ENCODE results near the gene LKAAEAR1. TPM values are rescaled to one million over a fixed set of nuclear protein-coding genes. Genes with fewer than 3 reads are reported as not detected.
A peak's percentile ranks its signal among the peaks of the same experiment; 100 is the strongest.

Gene LKAAEAR1
- total and polyA plus RNA-seq, 2 of the 13 experiments (the other 11 are each of a cell fraction or from before 2014, with no cell fraction given) = not detected

DNA sequence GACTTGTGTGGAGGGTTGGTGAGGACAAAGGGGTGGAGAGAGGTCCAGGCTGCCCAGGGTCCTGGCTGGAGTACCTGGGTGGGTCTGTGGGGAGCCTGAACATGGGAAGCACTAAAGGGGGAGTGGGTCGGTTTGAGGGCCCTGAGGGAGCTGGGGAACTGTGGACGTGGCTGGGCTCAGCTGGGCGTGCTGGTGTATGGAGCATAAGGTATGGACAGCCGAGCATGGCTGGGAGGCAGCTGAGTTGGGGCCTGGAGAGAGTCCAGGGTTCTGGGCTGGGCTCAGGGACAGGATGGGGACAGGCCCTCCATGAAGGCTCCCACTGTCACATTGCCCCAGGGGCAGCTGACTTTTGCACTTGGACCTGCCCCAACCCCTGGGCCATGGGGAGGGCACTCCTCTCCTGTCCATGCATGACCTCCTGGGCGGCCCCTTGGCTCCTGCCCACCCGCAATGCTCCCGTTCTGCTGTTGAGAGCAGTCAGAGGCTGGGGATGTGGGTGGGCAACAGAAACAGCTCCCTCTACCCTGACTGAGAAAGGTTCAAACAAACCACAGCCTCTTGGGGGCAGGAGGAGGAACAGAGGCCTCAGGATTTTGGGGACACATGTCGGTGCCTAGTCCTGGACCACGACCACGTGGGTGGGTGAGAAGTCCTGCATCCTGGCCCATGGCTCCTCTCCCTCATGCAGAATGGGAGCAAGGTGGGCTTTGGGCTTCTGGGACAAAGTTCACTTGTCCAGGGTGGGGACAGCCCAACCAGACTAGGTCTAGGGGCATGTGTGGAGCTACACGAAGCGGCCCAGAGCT, 43.8 kb downstream of the LKAAEAR1 start (continued):
- TF ChIP-seq ZNF788 (CRISPR knock-in tag; IDR thresholded peaks at IDR 0.05; ENCODE audit: borderline replicate concordance) = peak; percentile 46
- TF ChIP-seq, protein P1, sequence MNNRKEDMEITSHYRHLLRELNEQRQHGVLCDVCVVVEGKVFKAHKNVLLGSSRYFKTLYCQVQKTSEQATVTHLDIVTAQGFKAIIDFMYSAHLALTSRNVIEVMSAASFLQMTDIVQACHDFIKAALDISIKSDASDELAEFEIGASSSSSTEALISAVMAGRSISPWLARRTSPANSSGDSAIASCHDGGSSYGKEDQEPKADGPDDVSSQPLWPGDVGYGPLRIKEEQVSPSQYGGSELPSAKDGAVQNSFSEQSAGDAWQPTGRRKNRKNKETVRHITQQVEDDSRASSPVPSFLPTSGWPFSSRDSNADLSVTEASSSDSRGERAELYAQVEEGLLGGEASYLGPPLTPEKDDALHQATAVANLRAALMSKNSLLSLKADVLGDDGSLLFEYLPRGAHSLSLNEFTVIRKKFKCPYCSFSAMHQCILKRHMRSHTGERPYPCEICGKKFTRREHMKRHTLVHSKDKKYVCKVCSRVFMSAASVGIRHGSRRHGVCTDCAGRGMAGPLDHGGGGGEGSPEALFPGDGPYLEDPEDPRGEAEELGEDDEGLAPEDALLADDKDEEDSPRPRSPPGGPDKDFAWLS (CRISPR knock-in tag; IDR thresholded peaks at IDR 0.05; ENCODE audit: borderline replicate concordance) = peak; percentile 77; the same call in 1 of the 2 replicates
- no peak; the same call in 1 of the 2 replicates for TF ChIP-seq ZNF136 (CRISPR knock-in tag; IDR thresholded peaks at IDR 0.05; ENCODE audit: low read depth)
- TF ChIP-seq SMAD1 (CRISPR knock-in tag; IDR thresholded peaks at IDR 0.05; ENCODE audit: borderline replicate concordance, low read depth) = no peak
- TF ChIP-seq, protein P2, sequence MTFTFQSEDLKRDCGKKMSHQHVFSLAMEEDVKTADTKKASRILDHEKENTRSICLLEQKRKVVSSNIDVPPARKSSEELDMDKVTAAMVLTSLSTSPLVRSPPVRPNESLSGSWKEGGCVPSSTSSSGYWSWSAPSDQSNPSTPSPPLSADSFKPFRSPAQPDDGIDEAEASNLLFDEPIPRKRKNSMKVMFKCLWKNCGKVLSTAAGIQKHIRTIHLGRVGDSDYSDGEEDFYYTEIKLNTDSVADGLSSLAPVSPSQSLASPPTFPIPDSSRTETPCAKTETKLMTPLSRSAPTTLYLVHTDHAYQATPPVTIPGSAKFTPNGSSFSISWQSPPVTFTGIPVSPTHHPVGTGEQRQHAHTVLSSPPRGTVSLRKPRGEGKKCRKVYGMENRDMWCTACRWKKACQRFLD (CRISPR knock-in tag; IDR thresholded peaks at IDR 0.05; ENCODE audit: borderline replicate concordance) = 0 out of 2 replicates have a peak, but pooled peaks have one; percentile 17
- TF ChIP-seq, protein P3, sequence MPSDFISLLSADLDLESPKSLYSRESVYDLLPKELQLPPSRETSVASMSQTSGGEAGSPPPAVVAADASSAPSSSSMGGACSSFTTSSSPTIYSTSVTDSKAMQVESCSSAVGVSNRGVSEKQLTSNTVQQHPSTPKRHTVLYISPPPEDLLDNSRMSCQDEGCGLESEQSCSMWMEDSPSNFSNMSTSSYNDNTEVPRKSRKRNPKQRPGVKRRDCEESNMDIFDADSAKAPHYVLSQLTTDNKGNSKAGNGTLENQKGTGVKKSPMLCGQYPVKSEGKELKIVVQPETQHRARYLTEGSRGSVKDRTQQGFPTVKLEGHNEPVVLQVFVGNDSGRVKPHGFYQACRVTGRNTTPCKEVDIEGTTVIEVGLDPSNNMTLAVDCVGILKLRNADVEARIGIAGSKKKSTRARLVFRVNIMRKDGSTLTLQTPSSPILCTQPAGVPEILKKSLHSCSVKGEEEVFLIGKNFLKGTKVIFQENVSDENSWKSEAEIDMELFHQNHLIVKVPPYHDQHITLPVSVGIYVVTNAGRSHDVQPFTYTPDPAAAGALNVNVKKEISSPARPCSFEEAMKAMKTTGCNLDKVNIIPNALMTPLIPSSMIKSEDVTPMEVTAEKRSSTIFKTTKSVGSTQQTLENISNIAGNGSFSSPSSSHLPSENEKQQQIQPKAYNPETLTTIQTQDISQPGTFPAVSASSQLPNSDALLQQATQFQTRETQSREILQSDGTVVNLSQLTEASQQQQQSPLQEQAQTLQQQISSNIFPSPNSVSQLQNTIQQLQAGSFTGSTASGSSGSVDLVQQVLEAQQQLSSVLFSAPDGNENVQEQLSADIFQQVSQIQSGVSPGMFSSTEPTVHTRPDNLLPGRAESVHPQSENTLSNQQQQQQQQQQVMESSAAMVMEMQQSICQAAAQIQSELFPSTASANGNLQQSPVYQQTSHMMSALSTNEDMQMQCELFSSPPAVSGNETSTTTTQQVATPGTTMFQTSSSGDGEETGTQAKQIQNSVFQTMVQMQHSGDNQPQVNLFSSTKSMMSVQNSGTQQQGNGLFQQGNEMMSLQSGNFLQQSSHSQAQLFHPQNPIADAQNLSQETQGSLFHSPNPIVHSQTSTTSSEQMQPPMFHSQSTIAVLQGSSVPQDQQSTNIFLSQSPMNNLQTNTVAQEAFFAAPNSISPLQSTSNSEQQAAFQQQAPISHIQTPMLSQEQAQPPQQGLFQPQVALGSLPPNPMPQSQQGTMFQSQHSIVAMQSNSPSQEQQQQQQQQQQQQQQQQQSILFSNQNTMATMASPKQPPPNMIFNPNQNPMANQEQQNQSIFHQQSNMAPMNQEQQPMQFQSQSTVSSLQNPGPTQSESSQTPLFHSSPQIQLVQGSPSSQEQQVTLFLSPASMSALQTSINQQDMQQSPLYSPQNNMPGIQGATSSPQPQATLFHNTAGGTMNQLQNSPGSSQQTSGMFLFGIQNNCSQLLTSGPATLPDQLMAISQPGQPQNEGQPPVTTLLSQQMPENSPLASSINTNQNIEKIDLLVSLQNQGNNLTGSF (CRISPR knock-in tag; IDR thresholded peaks at IDR 0.05) = no peak
- TF ChIP-seq ZFX (CRISPR knock-in tag; IDR thresholded peaks at IDR 0.05; ENCODE audit: low read depth) = 0 out of 2 replicates have a peak, but pooled peaks have one; percentile 3
- TF ChIP-seq, protein P4, sequence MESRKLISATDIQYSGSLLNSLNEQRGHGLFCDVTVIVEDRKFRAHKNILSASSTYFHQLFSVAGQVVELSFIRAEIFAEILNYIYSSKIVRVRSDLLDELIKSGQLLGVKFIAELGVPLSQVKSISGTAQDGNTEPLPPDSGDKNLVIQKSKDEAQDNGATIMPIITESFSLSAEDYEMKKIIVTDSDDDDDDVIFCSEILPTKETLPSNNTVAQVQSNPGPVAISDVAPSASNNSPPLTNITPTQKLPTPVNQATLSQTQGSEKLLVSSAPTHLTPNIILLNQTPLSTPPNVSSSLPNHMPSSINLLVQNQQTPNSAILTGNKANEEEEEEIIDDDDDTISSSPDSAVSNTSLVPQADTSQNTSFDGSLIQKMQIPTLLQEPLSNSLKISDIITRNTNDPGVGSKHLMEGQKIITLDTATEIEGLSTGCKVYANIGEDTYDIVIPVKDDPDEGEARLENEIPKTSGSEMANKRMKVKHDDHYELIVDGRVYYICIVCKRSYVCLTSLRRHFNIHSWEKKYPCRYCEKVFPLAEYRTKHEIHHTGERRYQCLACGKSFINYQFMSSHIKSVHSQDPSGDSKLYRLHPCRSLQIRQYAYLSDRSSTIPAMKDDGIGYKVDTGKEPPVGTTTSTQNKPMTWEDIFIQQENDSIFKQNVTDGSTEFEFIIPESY (CRISPR knock-in tag; IDR thresholded peaks at IDR 0.05) = 0 out of 2 replicates have a peak, but pooled peaks have one; percentile 1
- TF ChIP-seq, protein P5, sequence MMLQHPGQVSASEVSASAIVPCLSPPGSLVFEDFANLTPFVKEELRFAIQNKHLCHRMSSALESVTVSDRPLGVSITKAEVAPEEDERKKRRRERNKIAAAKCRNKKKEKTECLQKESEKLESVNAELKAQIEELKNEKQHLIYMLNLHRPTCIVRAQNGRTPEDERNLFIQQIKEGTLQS (CRISPR knock-in tag; IDR thresholded peaks at IDR 0.05) = no peak; the same call in 1 of the 2 replicates
- no peak for TF ChIP-seq CHD4 (IDR thresholded peaks at IDR 0.05; ENCODE audit: borderline replicate concordance, low read length)
- TF ChIP-seq SMC3 (IDR thresholded peaks at IDR 0.05; ENCODE audit: low read length) = no peak
- TF ChIP-seq ZNF557 (CRISPR knock-in tag; IDR thresholded peaks at IDR 0.05) = no peak
- TF ChIP-seq, protein P6, sequence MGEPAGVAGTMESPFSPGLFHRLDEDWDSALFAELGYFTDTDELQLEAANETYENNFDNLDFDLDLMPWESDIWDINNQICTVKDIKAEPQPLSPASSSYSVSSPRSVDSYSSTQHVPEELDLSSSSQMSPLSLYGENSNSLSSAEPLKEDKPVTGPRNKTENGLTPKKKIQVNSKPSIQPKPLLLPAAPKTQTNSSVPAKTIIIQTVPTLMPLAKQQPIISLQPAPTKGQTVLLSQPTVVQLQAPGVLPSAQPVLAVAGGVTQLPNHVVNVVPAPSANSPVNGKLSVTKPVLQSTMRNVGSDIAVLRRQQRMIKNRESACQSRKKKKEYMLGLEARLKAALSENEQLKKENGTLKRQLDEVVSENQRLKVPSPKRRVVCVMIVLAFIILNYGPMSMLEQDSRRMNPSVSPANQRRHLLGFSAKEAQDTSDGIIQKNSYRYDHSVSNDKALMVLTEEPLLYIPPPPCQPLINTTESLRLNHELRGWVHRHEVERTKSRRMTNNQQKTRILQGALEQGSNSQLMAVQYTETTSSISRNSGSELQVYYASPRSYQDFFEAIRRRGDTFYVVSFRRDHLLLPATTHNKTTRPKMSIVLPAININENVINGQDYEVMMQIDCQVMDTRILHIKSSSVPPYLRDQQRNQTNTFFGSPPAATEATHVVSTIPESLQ (CRISPR knock-in tag; conservative IDR thresholded peaks at IDR 0.05) = 0 out of 2 replicates have a peak, but pooled peaks have one; percentile 37
- peak; percentile 15; the same call in 1 of the 2 replicates for TF ChIP-seq RXRB (CRISPR knock-in tag; IDR thresholded peaks at IDR 0.05; ENCODE audit: borderline replicate concordance)

Data from HepG2 (cell line).